T-helper 17 cell (primary cell): Measurements from ENCODE around the gene USP10. TPM values are rescaled to one million over a fixed set of nuclear protein-coding genes. Genes with fewer than 3 reads are reported as not detected.

Experiments used
- ATAC-seq: fragments of 150-1000 bp; cut with Tn5 transposase; 2 replicates; pipeline ENCODE4 v1.10.0; 2021; ENCODE audit warnings: mild to moderate bottlenecking, moderate library complexity
- DNase-seq, 3 donors: peaks; one replicate each; pipeline versions ENCODE4 v3.0.0 to v3.0.0-alpha.2; 2020 to 2021
- H3K9me3 ChIP-seq: one replicate; pipeline ENCODE4 v1.7.0; 2013; ENCODE audit warnings: low read length, mild to moderate bottlenecking; ENCODE audit not compliant: control insufficient read depth, poor library complexity, severe bottlenecking
- H3K27ac Mint-ChIP-seq: one replicate; pipeline ENCODE4 v1.8.0; 2022; ENCODE audit warnings: mild to moderate bottlenecking, moderate library complexity, mixed read lengths
- H3K27me3 Mint-ChIP-seq: one replicate; pipeline ENCODE4 v1.8.0; 2022; ENCODE audit warnings: mixed read lengths
- H3K36me3 Mint-ChIP-seq: one replicate; pipeline ENCODE4 v1.8.0; 2022; ENCODE audit warnings: low read depth, mixed read lengths
- H3K4me1 Mint-ChIP-seq: one replicate; pipeline ENCODE4 v1.8.0; 2022; ENCODE audit warnings: mild to moderate bottlenecking, mixed read lengths
- H3K4me3 Mint-ChIP-seq: one replicate; pipeline ENCODE4 v1.8.0; 2022; ENCODE audit warnings: mild to moderate bottlenecking, moderate library complexity, mixed read lengths
- total RNA-seq, 4 donors: library from RNA in 2 of 4; stranded (reverse) in 2 of 4; gene quantifications; one replicate each; pipeline ENCODE4 v1.2.3 and lab custom pipeline; 2022 to 2026

Gene USP10
- total RNA-seq, 2 donors from 2014 or later: 169 to 221 TPM

GRCh38 chr16:84811529-84811928, 111.7 kb downstream of the USP10 start:
- no peaks in the 10 kb centered on the region for H3K9me3 ChIP-seq
- Mint-ChIP-seq H3K27me3 (no peaks in the 10 kb centered on the region), H3K27ac (no peak overlapping the region), H3K4me1 (peaks cover 14% of the 10 kb centered on the region), H3K36me3 (no peaks in the 10 kb centered on the region), H3K4me3 (no peak overlapping the region)
- ATAC-seq (no peak), DNase-seq (no peak)

- Mint-ChIP-seq H3K36me3 (no peaks in the 10 kb centered on the region), H3K4me1 (peaks cover 9% of the 10 kb centered on the region), H3K27me3 (no peaks in the 10 kb centered on the region), H3K4me3 (no peak overlapping the region), H3K27ac (no peak overlapping the region)
- no peaks in the 10 kb centered on the region for H3K9me3 ChIP-seq
- DNase-seq (no peak), ATAC-seq (no peak)
Measured at GRCh38 chr16:84813141-84813934, 113.5 kb downstream of the USP10 start.

- Mint-ChIP-seq H3K4me1 (peaks cover 16% of the 10 kb centered on the region), H3K4me3 (no peak overlapping the region), H3K27me3 (peaks cover 6% of the 10 kb centered on the region), H3K27ac (no peak overlapping the region), H3K36me3 (no peaks in the 10 kb centered on the region)
- no peak for ATAC-seq
- DNase-seq: no peak
- H3K9me3 ChIP-seq: no peaks in the 10 kb centered on the region
Measured at GRCh38 chr16:84815462-84815861, 115.7 kb downstream of the USP10 start.

GRCh38 chr16:84816023-84816422, 116.2 kb downstream of the USP10 start:
- no peak overlapping the region for H3K4me3 Mint-ChIP-seq

GRCh38 chr16:84816485-84816884, 116.7 kb downstream of the USP10 start:
- no peak overlapping the region for H3K27ac Mint-ChIP-seq
- H3K36me3 Mint-ChIP-seq: no peaks in the 10 kb centered on the region
- peaks cover 15% of the 10 kb centered on the region for H3K4me1 Mint-ChIP-seq
- no peak for ATAC-seq
- no peaks in the 10 kb centered on the region for H3K9me3 ChIP-seq
- H3K27me3 Mint-ChIP-seq: peaks cover 8% of the 10 kb centered on the region
- H3K4me3 Mint-ChIP-seq: no peak overlapping the region
- DNase-seq: no peak

More at GRCh38 chr16:84816023-84816422, 116.2 kb downstream of the USP10 start:
- H3K9me3 ChIP-seq: no peaks in the 10 kb centered on the region
- Mint-ChIP-seq H3K27ac (no peak overlapping the region), H3K4me1 (peaks cover 14% of the 10 kb centered on the region), H3K36me3 (no peaks in the 10 kb centered on the region), H3K27me3 (peaks cover 8% of the 10 kb centered on the region)
- DNase-seq (no peak), ATAC-seq (no peak)

GRCh38 chr16:84817206-84817605, 117.4 kb downstream of the USP10 start:
- H3K4me1 Mint-ChIP-seq: peaks cover 16% of the 10 kb centered on the region
- H3K9me3 ChIP-seq: no peaks in the 10 kb centered on the region
- H3K36me3 Mint-ChIP-seq: no peaks in the 10 kb centered on the region
- H3K27me3 Mint-ChIP-seq: peaks cover 12% of the 10 kb centered on the region
- H3K4me3 Mint-ChIP-seq: no peak overlapping the region
- ATAC-seq (no peak), DNase-seq (no peak)
- no peak overlapping the region for H3K27ac Mint-ChIP-seq

- no peaks in the 10 kb centered on the region for H3K9me3 ChIP-seq
- no peak overlapping the region for H3K4me3 Mint-ChIP-seq
- no peak for ATAC-seq
- H3K36me3 Mint-ChIP-seq: no peaks in the 10 kb centered on the region
- DNase-seq: no peak
- peaks cover 20% of the 10 kb centered on the region for H3K4me1 Mint-ChIP-seq
- H3K27me3 Mint-ChIP-seq: peaks cover 14% of the 10 kb centered on the region
- no peak overlapping the region for H3K27ac Mint-ChIP-seq
Measured at GRCh38 chr16:84817613-84818012, 117.8 kb downstream of the USP10 start.

- no peaks in the 10 kb centered on the region for H3K9me3 ChIP-seq
- ATAC-seq (no peak), DNase-seq (no peak)
- Mint-ChIP-seq H3K36me3 (no peaks in the 10 kb centered on the region), H3K27ac (no peak overlapping the region), H3K27me3 (peaks cover 17% of the 10 kb centered on the region), H3K4me3 (no peak overlapping the region), H3K4me1 (peaks cover 20% of the 10 kb centered on the region)
Measured at GRCh38 chr16:84818133-84818532, 118.3 kb downstream of the USP10 start.

GRCh38 chr16:84818989-84819643, 119.3 kb downstream of the USP10 start:
- H3K27ac Mint-ChIP-seq: no peak overlapping the region
- ATAC-seq (peak; percentile 2), DNase-seq (no peak)
- H3K4me3 Mint-ChIP-seq: peak overlapping the region; percentile 41
- peaks cover 17% of the 10 kb centered on the region for H3K27me3 Mint-ChIP-seq
- peaks cover 20% of the 10 kb centered on the region for H3K4me1 Mint-ChIP-seq
- no peaks in the 10 kb centered on the region for H3K9me3 ChIP-seq
- H3K36me3 Mint-ChIP-seq: no peaks in the 10 kb centered on the region

- ATAC-seq: peak; percentile 99
Measured at GRCh38 chr16:84819644-84820304, 120.0 kb downstream of the USP10 start, which contains the start of gene CRISPLD2. CRISPLD2 (plus strand) TSS chr16:84819985; CDS start chr16:84838496, 18,511 bp downstream.

GRCh38 chr16:84820305-84820684, 120.5 kb downstream of the USP10 start:
- peak overlapping the region; percentile 37 for H3K27ac Mint-ChIP-seq
- ATAC-seq (no peak), DNase-seq (no peak)
- no peaks in the 10 kb centered on the region for H3K36me3 Mint-ChIP-seq
- H3K4me1 Mint-ChIP-seq: peaks cover 20% of the 10 kb centered on the region
- H3K9me3 ChIP-seq: no peaks in the 10 kb centered on the region
- peaks cover 23% of the 10 kb centered on the region for H3K27me3 Mint-ChIP-seq
- H3K4me3 Mint-ChIP-seq: peak overlapping the region; percentile 88

More at GRCh38 chr16:84819644-84820304, 120.0 kb downstream of the USP10 start, which contains the start of gene CRISPLD2:
- no peaks in the 10 kb centered on the region for H3K9me3 ChIP-seq
- H3K27ac Mint-ChIP-seq: peak within 1 kb of the TSS; percentile 37
- peak within 1 kb of the TSS; percentile 88 for H3K4me3 Mint-ChIP-seq
- peak; percentile 85 to 90 (median 86) for DNase-seq
- H3K4me1 Mint-ChIP-seq: peaks cover 20% of the 10 kb centered on the region
- no peaks in the 10 kb centered on the region for H3K36me3 Mint-ChIP-seq
- H3K27me3 Mint-ChIP-seq: peaks cover 20% of the 10 kb centered on the region

- H3K36me3 Mint-ChIP-seq: no peaks in the 10 kb centered on the region
- H3K4me3 Mint-ChIP-seq: peak overlapping the region; percentile 88
- H3K9me3 ChIP-seq: no peaks in the 10 kb centered on the region
- no peak overlapping the region for H3K27ac Mint-ChIP-seq
- peaks cover 23% of the 10 kb centered on the region for H3K27me3 Mint-ChIP-seq
- no peak for ATAC-seq
- DNase-seq: no peak
- H3K4me1 Mint-ChIP-seq: peaks cover 20% of the 10 kb centered on the region
Measured at GRCh38 chr16:84820771-84821170, 121.0 kb downstream of the USP10 start.

GRCh38 chr16:84821179-84821578, 121.4 kb downstream of the USP10 start:
- peak overlapping the region; percentile 33 for H3K4me3 Mint-ChIP-seq
- no peaks in the 10 kb centered on the region for H3K9me3 ChIP-seq
- H3K4me1 Mint-ChIP-seq: peaks cover 20% of the 10 kb centered on the region
- peaks cover 23% of the 10 kb centered on the region for H3K27me3 Mint-ChIP-seq
- DNase-seq: no peak
- no peak for ATAC-seq
- H3K27ac Mint-ChIP-seq: no peak overlapping the region
- H3K36me3 Mint-ChIP-seq: no peaks in the 10 kb centered on the region
